SK-MEL-5 (cell line): ENCODE data around the gene CCL1. TPM values are rescaled to one million over a fixed set of nuclear protein-coding genes. Genes with fewer than 3 reads are reported as not detected.

Experiments used
- DNase-seq: peaks from one replicate; pipeline ENCODE4 v3.0.0-alpha.2; 2016; ENCODE audit warnings: low read depth, low spot score
- in situ Hi-C: cut with HindIII; loops from 2 replicates; pipeline ENCODE4 v1.10.0; 2016; ENCODE audit warnings: low sequenced_read_pairs, high pct_unique_total_duplicates, low pct_unique_long_range_greater_than_20kb
- total RNA-seq: library from RNA; depleted of rRNA; stranded (reverse); fragments of >200 nt; shearing (Covaris generic); gene quantifications from 2 replicates; pipeline ENCODE4 v1.2.3, GENCODE V29; 2014

Gene CCL1
- total RNA-seq, 1 experiment from 2014 or later = not detected

GRCh38 chr17:34386697-34387550 lies 23.9 kb upstream of the CCL1 start:
- in situ Hi-C loops = no loop called here
- no peak for DNase-seq

DNA sequence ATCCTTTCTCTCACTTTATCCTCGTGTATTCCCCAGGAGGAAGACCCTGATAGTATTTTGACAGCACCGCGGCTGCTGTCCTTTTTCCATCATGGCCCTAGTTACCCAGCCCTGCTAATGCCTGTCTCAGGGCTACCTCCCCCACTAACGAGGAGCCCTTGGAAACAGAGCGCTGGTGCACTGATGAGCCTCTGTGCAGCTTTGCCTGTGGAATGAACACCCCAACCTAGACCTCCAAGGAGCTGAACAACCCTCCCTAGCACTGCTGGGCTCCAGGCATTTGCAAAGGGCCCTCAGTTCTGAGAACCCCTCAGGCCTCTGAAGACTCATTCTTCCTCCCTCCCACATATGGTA lies 23.3 kb upstream of the CCL1 start:
- no peak for DNase-seq
- in situ Hi-C loops = no loop called here

GRCh38 chr17:34384822-34385605 lies 22.0 kb upstream of the CCL1 start:
- in situ Hi-C loops = no loop called here
- DNase-seq = no peak

DNA sequence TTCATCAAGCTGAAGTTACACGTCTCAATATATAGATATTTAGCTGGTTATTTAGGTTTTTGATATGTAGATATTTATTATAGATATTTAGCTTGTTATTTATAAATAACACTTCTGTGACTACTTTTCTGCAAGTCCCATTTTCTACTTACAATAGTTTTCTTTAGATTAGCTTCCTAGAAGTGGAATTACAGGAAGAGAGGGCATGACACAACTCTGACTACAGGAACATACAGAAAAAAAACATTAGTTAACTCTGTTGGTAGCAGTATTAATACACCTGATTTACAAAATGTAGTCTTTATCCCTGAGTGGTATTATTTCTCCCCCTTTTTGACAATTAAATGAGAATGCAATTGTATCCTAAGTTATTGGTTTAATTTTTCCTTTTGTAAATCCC lies 21.2 kb upstream of the CCL1 start:
- in situ Hi-C loops = no loop called here
- no peak for DNase-seq

DNA sequence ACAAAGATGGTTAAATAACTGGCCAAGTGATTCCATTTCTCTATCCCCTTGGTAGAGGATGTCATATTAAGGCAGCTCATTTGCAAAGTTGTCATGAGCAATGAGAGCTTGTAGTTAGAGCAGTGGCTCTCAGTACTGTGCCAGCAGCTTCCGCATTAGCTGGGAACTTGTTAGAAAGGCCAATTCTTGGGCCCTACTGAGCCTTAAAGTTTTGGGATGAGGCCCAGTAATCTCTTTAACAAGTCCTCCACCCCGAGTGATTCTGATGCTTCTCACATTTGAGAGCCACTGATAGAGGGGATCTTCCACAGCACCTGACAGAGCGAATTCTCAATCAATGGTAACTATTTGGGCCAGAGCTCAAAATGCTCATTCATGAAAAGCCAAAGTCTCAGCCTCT lies 20.2 kb upstream of the CCL1 start:
- DNase-seq = no peak
- in situ Hi-C loops = no loop called here

- DNase-seq = no peak
- in situ Hi-C loops = no loop called here
Measured at GRCh38 chr17:34382621-34383124, 19.6 kb upstream of the CCL1 start.

- DNase-seq = no peak
- in situ Hi-C loops = no loop called here
Measured at GRCh38 chr17:34379868-34380267, 16.8 kb upstream of the CCL1 start.

DNA sequence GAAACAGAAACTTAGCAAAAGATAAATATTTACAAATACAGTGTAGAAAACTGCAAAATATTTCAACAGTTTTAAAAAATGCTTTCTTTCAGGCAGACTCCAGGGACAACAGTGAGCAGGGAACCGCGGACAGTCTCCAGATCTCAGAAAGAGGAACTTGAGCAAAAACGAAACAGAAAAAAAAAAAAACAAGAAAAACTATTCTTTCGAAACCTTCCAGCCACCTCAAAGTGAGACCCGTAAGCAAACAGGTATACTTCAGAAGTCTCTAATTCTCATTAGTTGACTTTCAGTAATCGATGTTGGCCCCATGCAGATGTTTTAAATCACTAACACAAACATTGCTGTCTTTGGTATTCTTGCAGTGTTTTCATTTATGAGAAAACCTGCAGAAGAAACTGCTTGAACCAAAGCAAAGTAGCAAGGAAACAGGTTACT lies 15.7 kb upstream of the CCL1 start:
- in situ Hi-C loops = no loop called here

DNA sequence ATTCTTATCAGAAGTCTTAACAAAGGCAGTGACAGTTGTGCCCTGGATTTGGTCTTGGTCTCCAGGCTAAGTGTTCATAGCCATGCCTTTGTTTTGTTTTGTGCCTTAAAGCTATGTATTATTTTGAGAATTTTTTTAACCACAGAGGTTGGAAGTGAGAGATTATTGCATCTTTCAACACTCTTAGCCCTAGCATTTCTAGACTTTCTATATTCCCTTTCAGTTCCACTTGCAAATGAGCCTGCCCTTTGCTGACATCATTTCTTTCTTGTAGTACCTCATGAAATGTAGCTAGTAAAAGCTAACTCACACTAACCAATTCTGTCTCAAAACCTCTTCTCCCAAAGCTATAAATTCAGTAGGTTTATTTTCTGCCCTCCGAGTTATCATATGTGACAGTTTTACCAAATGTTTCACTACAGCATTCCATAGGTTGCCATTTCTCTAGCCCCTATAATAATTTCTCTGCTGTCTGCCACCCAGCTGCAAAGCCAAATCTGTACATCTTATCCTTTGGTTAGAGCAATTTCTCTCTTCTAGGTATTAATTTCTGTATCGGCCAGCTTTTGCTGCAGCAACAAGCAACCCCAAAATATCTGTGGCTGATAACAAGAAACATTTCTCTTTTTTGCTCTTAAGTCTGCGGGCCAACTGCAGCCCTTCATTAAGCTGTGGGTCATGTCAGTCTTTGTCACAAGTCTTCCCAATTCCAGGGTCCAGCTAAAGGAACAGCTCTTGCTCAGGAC lies 14.2 kb upstream of the CCL1 start:
- in situ Hi-C loops = no loop called here
- no peak for DNase-seq

More for the DNA sequence above, 15.7 kb upstream of the CCL1 start:
- no peak for DNase-seq

- in situ Hi-C loops = no loop called here
Measured at GRCh38 chr17:34375426-34375997, 12.5 kb upstream of the CCL1 start.

GRCh38 chr17:34374457-34374856 lies 11.4 kb upstream of the CCL1 start:
- no peak for DNase-seq
- in situ Hi-C loops = no loop called here

More at GRCh38 chr17:34375426-34375997, 12.5 kb upstream of the CCL1 start:
- no peak for DNase-seq

GRCh38 chr17:34371405-34372100 lies 8.5 kb upstream of the CCL1 start:
- in situ Hi-C loops = no loop called here
- DNase-seq = no peak

GRCh38 chr17:34370997-34371395 lies 8.0 kb upstream of the CCL1 start:
- in situ Hi-C loops = no loop called here

DNA sequence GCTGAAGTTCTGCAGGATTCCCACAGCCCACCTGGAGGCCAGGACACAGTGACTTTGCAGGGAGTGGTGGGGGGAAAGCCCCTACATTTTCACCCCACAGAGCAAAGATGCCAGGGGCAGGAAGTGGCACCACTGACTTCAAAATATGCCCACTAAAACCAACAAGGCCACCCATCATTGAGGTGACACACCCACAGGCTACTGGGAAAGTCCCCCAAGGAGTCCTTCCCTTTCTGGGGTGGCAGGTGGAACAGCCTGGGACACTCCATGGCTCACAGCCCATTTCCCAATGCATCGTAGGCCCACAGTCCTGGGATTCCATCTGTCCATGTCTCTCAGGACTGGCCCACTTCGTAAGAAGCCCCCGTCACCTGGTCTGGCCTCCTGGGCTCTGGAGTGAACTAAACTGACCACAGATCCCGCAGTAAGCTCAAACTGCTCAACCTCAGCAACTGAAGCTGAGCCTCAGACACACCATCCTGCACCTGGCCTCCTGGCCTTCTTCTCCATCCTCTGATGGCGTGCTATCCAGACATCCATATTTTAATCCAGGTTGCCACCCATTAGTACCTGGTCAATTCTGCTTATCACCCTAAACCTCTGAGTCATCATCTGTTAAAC lies 7.5 kb upstream of the CCL1 start:
- in situ Hi-C loops = no loop called here

More at GRCh38 chr17:34370997-34371395, 8.0 kb upstream of the CCL1 start:
- no peak for DNase-seq

DNA sequence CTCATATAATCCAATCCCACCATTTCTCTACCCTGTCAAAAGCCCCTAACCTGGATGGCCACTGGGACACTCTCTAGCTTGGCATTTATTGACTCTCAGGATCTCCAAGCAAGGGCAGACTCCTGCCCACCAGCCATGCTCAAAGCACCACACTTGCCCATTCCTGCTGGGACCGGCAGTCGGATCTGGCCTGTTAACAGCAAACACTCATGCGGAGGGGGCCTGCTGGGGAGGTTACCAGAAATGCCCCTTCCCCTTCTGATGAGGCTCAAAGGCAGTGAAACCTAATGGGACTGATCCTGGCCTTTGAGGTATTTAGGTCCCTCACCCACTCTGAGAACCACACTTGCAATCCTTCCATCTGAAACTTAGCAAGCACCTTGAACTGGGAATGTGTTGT lies 6.5 kb upstream of the CCL1 start:
- in situ Hi-C loops = no loop called here
- DNase-seq = no peak

More for the DNA sequence above, 7.5 kb upstream of the CCL1 start:
- no peak for DNase-seq

GRCh38 chr17:34368946-34369500 lies 6.0 kb upstream of the CCL1 start:
- in situ Hi-C loops = no loop called here
- DNase-seq = no peak
